Right atrium auricular region (tissue), 2 donors: ENCODE results near the gene GLIPR1L1. TPM values are rescaled to one million over a fixed set of nuclear protein-coding genes. Genes with fewer than 3 reads are reported as not detected.

Experiments used
- DNase-seq: peaks from one replicate; pipeline ENCODE4 v3.0.0-alpha.2; 2019; ENCODE audit warnings: low spot score
- H3K27ac ChIP-seq, 2 donors: fragments of 200-600 bp; sonication (generic); 1 replicate in 1 of 2; 2 replicates in 1 of 2; pipeline ENCODE4 v1.5.1; 2016 to 2019
- H3K27me3 ChIP-seq, 2 donors: fragments of 200-600 bp; sonication (generic); one replicate each; pipeline versions ENCODE4 v1.5.1 to v1.6.0; 2017 to 2019
- H3K36me3 ChIP-seq: fragments of 200-600 bp; sonication (generic); one replicate; pipeline ENCODE4 v1.5.1; 2016
- H3K4me1 ChIP-seq, 2 donors: fragments of 200-600 bp; sonication (generic); one replicate each; pipeline versions ENCODE4 v1.5.1 to v1.6.0; 2017 to 2019
- H3K4me3 ChIP-seq, 2 donors: fragments of 200-600 bp; sonication (generic); 1 replicate in 1 of 2; 2 replicates in 1 of 2; pipeline ENCODE4 v1.5.1; 2017 to 2019; ENCODE audit warnings: mild to moderate bottlenecking in 1 of 2, moderate library complexity in 1 of 2
- H3K9me3 ChIP-seq, 2 donors: fragments of 200-600 bp; sonication (generic); one replicate each; pipeline ENCODE4 v1.5.1; 2019
- total RNA-seq, 2 donors: library from RNA; depleted of rRNA; stranded (reverse); fragments of >200 nt; gene quantifications; one replicate each; pipeline ENCODE4 v1.1.0, GENCODE V29; 2016
- TF ChIP-seq, protein P1 (sequence below), 2 donors: fragments of 200-600 bp; sonication (generic); IDR thresholded peaks; one replicate each; pipeline ENCODE4 v1.5.1; 2019; ENCODE audit warnings: antibody characterized with exemption in 2 of 2

GLIPR1L1 gene, protein sequence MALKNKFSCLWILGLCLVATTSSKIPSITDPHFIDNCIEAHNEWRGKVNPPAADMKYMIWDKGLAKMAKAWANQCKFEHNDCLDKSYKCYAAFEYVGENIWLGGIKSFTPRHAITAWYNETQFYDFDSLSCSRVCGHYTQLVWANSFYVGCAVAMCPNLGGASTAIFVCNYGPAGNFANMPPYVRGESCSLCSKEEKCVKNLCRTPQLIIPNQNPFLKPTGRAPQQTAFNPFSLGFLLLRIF
- total RNA-seq = not detected

DNA sequence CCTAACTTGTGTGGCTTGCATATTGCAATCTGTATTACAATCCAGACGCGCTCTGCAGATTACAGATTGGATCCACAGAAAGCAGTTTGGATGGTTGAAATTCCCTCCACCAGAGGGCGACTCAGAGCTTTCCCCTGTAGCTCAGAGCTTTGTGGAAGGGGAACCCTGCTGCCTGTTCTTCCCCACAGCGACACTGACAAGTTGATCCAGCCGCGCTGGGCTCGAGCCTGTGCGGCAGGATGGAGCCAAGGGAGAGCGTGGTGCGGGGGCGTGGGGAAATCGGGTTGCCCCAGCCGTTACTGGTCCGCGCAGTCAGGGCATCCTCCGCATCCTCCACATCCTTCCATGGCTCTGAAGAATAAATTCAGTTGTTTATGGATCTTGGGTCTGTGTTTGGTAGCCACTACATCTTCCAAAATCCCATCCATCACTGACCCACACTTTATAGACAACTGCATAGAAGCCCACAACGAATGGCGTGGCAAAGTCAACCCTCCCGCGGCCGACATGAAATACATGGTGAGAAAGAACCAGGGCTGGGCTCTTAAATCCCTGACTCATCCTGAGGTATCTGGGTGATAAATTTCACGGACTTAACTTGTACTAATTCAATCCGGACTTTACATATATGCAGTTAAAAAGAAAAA, at the start of gene GLIPR1L1:
Gene GLIPR1L1, plus strand, starts transcription at position 287 of the 647 bp plus-strand sequence. Its CDS starts 59 bp downstream, at position 346.
- peak within 1 kb of the TSS; percentile 30 to 49 for H3K4me3 ChIP-seq
- H3K36me3 ChIP-seq = no peaks in the 10 kb centered on the region
- H3K4me1 ChIP-seq = peaks cover 0 to 10% of the 10 kb centered on the region in 2 donors
- no peaks in the 10 kb centered on the region for H3K27me3 ChIP-seq
- H3K9me3 ChIP-seq = no peaks in the 10 kb centered on the region
- TF ChIP-seq, protein P1, sequence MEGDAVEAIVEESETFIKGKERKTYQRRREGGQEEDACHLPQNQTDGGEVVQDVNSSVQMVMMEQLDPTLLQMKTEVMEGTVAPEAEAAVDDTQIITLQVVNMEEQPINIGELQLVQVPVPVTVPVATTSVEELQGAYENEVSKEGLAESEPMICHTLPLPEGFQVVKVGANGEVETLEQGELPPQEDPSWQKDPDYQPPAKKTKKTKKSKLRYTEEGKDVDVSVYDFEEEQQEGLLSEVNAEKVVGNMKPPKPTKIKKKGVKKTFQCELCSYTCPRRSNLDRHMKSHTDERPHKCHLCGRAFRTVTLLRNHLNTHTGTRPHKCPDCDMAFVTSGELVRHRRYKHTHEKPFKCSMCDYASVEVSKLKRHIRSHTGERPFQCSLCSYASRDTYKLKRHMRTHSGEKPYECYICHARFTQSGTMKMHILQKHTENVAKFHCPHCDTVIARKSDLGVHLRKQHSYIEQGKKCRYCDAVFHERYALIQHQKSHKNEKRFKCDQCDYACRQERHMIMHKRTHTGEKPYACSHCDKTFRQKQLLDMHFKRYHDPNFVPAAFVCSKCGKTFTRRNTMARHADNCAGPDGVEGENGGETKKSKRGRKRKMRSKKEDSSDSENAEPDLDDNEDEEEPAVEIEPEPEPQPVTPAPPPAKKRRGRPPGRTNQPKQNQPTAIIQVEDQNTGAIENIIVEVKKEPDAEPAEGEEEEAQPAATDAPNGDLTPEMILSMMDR (IDR thresholded peaks at IDR 0.05) = peak; percentile 81 to 95
- H3K27ac ChIP-seq = peak within 1 kb of the TSS in 1 of 2 donors; percentile 55
- DNase-seq = peak; percentile 91

DNA sequence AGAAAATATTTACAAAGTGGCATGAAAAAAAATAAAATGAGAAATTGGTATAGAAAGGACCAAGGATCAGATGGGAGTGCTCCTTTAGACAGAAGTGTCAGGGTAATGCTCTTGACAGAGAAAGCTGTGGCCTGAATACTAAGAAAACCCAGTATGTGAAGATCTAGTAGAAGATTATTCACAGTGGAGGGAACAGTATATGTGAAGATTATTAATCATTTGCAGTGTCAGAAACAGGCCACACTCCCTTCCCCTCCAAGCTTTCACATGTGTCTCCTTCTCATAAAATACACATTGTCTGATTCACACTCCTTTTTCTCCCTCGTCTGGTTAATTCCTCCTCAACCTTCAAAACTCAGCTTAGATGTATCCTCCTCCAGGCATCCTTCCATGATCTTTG, 45.6 kb upstream of the GLIPR1L1 start:
- Histone ChIP-seq H3K27ac (no peak overlapping the region), H3K36me3 (no peaks in the 10 kb centered on the region), H3K27me3 (no peaks in the 10 kb centered on the region), H3K9me3 (no peaks in the 10 kb centered on the region), H3K4me1 (no peaks in the 10 kb centered on the region), H3K4me3 (no peak overlapping the region)
- TF ChIP-seq, protein P1 (IDR thresholded peaks at IDR 0.05) = no peak
- no peak for DNase-seq

DNA sequence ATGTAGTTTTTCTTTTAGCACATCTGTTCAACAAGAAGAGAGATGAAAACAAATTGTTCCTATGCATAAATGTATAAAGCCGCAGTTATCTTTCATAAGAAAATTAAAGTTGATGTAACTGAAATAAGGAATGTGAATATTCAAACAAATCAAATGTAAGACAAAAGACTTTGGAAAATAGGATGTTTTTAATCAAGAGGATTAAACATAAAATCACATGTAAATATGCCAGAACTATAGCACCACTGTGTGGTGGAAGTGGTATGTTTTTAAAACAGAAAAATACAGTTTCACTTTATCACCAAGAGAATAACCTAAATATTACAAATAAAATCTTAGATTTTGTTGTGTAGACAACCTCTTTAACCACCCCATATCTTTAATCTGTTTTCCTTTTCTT, 44.7 kb upstream of the GLIPR1L1 start:
- no peak for DNase-seq
- Histone ChIP-seq H3K36me3 (no peaks in the 10 kb centered on the region), H3K27ac (no peak overlapping the region), H3K9me3 (no peaks in the 10 kb centered on the region), H3K4me1 (no peaks in the 10 kb centered on the region), H3K27me3 (no peaks in the 10 kb centered on the region), H3K4me3 (no peak overlapping the region)
- TF ChIP-seq, protein P1 (IDR thresholded peaks at IDR 0.05) = no peak

DNA sequence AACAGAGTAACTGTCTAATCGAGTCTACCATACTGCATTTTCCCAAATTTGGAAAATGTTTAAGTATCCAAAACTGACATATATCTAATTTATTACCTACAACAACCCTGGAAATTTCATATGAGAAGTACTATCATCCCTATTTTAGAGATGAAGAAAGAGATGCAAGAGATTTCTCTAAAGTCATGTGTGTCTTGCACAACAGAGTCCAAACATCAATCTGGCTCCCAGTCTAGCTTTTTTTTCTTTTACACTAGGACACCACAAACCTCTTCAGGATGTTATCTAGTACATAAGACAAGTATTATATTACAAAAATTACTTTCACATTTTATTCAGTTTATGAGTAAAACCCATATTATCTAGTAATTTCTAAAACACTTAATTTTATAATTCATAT, 43.5 kb upstream of the GLIPR1L1 start:
- H3K4me1 ChIP-seq = no peaks in the 10 kb centered on the region
- TF ChIP-seq, protein P1 (IDR thresholded peaks at IDR 0.05) = no peak
- no peak for DNase-seq
- no peaks in the 10 kb centered on the region for H3K27me3 ChIP-seq
- no peak overlapping the region for H3K27ac ChIP-seq
- H3K9me3 ChIP-seq = no peaks in the 10 kb centered on the region
- no peaks in the 10 kb centered on the region for H3K36me3 ChIP-seq
- H3K4me3 ChIP-seq = no peak overlapping the region

DNA sequence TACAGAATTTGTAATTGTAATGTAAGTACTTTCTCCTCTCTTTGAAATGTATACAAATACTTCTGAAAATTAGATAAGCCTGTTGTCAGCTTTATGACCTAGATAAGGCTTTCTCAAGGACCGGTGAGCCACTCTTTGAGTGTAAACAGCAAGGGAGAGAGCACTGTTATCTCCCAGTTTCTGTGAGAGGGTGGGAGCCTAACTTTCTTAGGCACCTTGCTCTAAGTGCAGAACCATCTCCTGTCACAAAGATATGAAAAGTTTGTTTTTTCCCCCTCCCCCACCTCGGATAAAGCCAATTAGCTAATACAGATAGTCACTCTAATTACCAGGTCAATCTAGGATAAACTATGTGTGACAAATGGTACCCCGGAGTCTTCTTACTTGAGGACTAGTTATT, 40.1 kb upstream of the GLIPR1L1 start:
- TF ChIP-seq, protein P1 (IDR thresholded peaks at IDR 0.05) = no peak
- DNase-seq = no peak
- H3K9me3 ChIP-seq = no peaks in the 10 kb centered on the region
- no peaks in the 10 kb centered on the region for H3K4me1 ChIP-seq
- H3K27ac ChIP-seq = no peak overlapping the region
- H3K36me3 ChIP-seq = no peaks in the 10 kb centered on the region
- no peak overlapping the region for H3K4me3 ChIP-seq
- H3K27me3 ChIP-seq = no peaks in the 10 kb centered on the region
